Measurements from ENCODE around the gene DMAC2L.

DMAC2L gene

DNA sequence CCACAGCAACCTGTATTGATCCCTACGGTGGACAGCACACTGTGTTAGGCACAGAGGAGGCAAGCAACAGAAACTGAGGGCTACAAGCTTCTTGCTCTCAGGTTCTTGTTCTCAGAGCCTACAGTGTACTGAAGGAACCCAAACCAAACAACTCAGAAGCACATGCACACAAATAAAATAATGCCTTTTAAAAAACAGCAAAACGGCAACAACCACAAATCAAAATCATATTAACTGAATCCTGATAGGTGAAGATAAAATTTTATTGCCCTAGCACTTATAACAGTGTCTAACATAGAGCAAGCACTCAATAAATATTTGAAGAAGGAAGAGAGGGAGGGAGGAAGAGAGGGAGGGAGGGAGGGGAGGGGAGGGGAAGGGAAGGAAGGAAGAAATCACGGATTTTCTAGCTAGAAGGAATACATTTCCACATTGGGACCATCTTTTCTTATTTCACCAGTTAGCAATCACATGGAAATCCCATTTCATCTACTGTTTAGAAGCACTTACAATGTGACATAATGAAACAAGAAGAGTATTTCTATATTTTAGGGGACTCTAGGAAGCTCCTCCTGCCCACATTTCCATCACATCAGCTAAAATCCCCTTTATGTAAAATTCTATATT is 27.2 kb downstream of the DMAC2L start:
- H3K27ac ChIP-seq, result peak overlapping the region; percentile 36; the same call in 1 of the 2 replicates
- TF ChIP-seq, protein P1, sequence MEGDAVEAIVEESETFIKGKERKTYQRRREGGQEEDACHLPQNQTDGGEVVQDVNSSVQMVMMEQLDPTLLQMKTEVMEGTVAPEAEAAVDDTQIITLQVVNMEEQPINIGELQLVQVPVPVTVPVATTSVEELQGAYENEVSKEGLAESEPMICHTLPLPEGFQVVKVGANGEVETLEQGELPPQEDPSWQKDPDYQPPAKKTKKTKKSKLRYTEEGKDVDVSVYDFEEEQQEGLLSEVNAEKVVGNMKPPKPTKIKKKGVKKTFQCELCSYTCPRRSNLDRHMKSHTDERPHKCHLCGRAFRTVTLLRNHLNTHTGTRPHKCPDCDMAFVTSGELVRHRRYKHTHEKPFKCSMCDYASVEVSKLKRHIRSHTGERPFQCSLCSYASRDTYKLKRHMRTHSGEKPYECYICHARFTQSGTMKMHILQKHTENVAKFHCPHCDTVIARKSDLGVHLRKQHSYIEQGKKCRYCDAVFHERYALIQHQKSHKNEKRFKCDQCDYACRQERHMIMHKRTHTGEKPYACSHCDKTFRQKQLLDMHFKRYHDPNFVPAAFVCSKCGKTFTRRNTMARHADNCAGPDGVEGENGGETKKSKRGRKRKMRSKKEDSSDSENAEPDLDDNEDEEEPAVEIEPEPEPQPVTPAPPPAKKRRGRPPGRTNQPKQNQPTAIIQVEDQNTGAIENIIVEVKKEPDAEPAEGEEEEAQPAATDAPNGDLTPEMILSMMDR (conservative IDR thresholded peaks at IDR 0.05), result no peak
- no peak for TF ChIP-seq ZFX (IDR thresholded peaks at IDR 0.05)

DNA sequence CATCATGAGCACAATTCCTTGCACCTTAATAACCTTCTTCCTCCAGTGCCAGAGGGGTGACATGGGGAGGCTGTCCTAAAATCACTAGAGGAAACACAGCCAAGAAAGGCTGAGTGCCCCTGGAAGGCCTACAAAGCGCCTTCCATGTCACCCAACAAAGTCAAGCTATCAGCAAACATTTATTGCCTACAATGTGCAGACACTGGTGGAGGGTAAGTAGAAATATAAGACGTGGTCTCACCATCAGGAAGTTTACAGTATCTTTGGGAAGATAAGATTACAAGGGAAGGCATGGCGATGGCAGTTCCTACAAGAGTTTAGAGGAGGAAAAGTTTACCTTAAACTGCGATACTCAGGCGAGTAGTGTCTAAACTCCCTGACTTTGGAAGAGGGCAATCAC is 27.9 kb downstream of the DMAC2L start:
- no peak for TF ChIP-seq ZFX (IDR thresholded peaks at IDR 0.05)
- TF ChIP-seq, protein P1 (conservative IDR thresholded peaks at IDR 0.05), result no peak
- H3K27ac ChIP-seq, result no peak overlapping the region

- TF ChIP-seq, protein P1 (conservative IDR thresholded peaks at IDR 0.05), result no peak; the same call in 1 of the 2 replicates
- TF ChIP-seq ZFX (IDR thresholded peaks at IDR 0.05), result no peak
- H3K27ac ChIP-seq, result no peak overlapping the region
These were observed 28.8 kb downstream of the DMAC2L start for GRCh38 chr14:50340963-50341362.

- TF ChIP-seq, protein P1 (conservative IDR thresholded peaks at IDR 0.05), result peak; percentile 80
- no peak for TF ChIP-seq ZFX (IDR thresholded peaks at IDR 0.05)
These were observed 30.3 kb downstream of the DMAC2L start for GRCh38 chr14:50342221-50343078.

GRCh38 chr14:50343434-50343833 is 31.3 kb downstream of the DMAC2L start:
- no peak overlapping the region for H3K27ac ChIP-seq
- TF ChIP-seq ZFX (IDR thresholded peaks at IDR 0.05), result no peak
- TF ChIP-seq, protein P1 (conservative IDR thresholded peaks at IDR 0.05), result no peak

More at GRCh38 chr14:50342221-50343078, 30.3 kb downstream of the DMAC2L start:
- 0 out of 2 replicates have a peak overlapping the region, but pooled peaks have one; percentile 6 for H3K27ac ChIP-seq

DNA sequence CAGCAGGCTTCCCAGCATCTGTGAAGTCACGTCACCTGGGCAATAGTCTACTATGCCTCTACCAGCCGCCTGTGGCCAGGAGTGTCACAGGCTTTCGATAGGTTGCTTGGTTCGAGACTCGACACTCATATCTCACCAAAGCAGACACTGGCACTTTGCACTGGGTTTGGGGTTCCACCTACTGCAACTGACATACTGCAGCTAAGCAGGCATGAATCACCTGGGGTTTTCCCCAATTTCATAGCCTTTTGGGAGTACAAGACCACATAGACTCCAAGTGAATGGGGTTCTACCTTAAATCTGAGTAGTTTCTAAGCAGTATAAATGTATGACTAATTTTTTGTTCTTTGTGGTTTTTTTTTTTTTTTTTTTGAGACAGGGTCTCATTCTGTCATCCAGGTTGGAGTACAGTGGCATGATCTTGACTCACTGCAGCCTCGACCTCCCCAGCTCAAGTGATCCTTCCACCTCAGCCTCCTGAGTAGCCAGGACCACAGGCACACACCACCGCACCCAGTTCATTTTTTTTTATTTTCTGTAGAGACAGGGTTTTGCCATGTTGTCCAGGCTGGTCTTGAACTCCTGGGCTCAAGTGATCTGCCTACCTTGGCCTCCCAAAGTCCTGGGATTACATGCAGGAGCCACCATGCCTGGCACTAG is 32.1 kb downstream of the DMAC2L start:
- TF ChIP-seq ZFX (IDR thresholded peaks at IDR 0.05), result no peak

DNA sequence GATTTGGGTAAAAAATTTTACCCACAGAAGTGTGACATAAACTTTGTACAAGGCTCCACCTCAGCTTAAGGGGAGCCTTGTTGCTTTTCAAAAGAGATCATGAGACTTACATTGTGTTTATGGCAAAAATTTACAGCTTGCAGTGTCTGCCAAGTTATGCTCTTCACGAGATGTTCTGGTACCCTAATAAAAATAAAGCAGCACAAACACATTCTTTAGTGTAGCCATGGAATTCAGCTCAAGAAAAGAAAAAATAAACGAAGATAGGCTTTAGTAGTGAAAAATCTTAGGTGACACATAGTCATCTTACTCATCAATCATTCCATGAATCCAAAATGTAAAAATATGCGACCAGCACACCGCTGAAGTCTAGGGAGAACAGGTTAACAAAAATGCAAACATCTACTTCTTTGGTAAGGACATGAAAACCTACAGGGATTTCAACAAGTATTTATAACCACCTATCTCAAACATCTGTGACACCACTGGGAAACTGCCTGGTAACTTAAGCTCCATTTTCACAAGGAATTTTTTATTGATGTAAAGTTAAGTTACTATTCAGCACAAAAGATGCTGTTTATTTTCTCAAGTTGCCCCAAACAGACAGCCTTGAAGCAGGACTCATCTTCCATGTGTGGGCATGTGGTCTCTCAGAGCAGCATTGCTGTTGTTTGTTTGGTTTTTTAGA is 32.9 kb downstream of the DMAC2L start:
- no peak for TF ChIP-seq ZFX (IDR thresholded peaks at IDR 0.05)
- TF ChIP-seq, protein P1 (conservative IDR thresholded peaks at IDR 0.05), result no peak
- no peak overlapping the region for H3K27ac ChIP-seq

More for the DNA sequence above, 32.1 kb downstream of the DMAC2L start:
- no peak overlapping the region; the same call in 1 of the 2 replicates for H3K27ac ChIP-seq
